ENCODE data around the gene PPP2CA. TPM values are rescaled to one million over a fixed set of nuclear protein-coding genes. Genes with fewer than 3 reads are reported as not detected.

Gene PPP2CA
- total and polyA plus RNA-seq, 2 of the 4 experiments (the other 2 are of a cell fraction): 70.6 to 73.6 TPM

DNA sequence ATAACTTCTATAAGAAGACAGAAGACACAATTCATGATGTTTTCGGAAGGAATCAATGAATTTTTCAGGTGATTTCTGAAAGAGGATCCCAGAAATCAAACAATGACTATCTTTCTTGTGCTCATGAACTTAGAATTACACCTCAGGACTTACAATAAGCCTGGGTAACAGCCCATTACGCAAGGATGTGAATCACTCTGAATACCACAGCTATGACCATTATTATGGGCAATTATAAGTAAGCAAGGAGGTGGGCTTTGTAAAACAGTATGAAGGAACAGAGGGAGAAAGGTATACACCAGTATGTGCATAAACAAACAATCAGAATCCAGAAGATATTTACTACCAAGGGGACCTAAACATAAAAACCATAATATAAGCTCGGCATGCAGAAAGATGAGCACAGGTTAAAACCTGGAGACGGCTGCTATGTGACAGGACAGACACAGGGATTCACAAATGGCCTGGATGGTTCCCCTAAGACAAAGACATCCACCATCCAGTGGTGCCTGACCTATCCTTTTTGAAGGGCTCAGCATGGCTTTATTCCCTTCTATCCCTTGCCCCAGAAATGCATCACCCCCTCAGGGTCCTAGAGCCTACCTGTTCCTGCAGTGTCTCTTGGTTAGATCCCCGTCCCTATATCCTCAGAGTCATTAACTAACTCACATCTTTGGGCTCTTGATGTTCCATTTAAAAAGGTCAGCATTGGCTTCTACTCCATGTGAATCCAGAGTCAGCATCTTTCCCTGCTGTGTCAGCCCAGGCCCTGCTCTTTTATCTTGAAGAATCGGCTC is 21.8 kb upstream of the PPP2CA start:
- H3K4ac ChIP-seq (ENCODE audit: low read depth, low read length): peak overlapping the region; percentile 58
- ChIA-PET POLR2A (ENCODE audit: unreplicated experiment) (no interaction called here), CTCF (interaction anchor here (0.8 to 1.1 kb wide), 2 partner anchors 21 to 42 kb away, joined by 3 read pairs; partner anchors contain the start of gene PPP2CA)
- 79% methylated on average over 2 of the region's 6 CpGs; no CpG with 5 or more reads in 1 of the 2 experiments for WGBS, 2 experiments (ENCODE audit: extremely low coverage in 2 of 2, insufficient read length in 1 of 2)
- peaks cover 27% of the 10 kb centered on the region for H3K9me1 ChIP-seq (ENCODE audit: insufficient read depth, low read length)
- peak overlapping the region; percentile 55; the same call in 1 of the 2 replicates for H3K18ac ChIP-seq (ENCODE audit: low read depth, low read length)
- no peak overlapping the region for H3K9ac ChIP-seq (ENCODE audit: low read depth, low read length)
- peak overlapping the region; percentile 85 for H2BK120ac ChIP-seq (ENCODE audit: low read depth, low read length)
- no peak overlapping the region for H3K4me3 ChIP-seq (ENCODE audit: insufficient read depth, low read depth, low read length)
- peak overlapping the region; percentile 9 for H2AFZ ChIP-seq (replicated peaks; ENCODE audit: low read length, poor library complexity)
- in situ Hi-C loops (cut with MboI; ENCODE audit: low sequenced_read_pairs): no loop called here
- intact Hi-C loops (cut with micrococcal nuclease): no loop called here
- H4K8ac ChIP-seq (ENCODE audit: low read depth in 2 of 2, low read length in 2 of 2): peak overlapping the region in 1 of 2 experiments; percentile 30; a peak in 2 of 4 replicates
- no peaks in the 10 kb centered on the region for H3K36me3 ChIP-seq (ENCODE audit: control insufficient read depth, insufficient read depth, low read length)
- BruUV-seq (replicated peaks): no TSS peak
- H3K4me2 ChIP-seq (ENCODE audit: low read depth, low read length): peak overlapping the region; percentile 53
- H3K14ac ChIP-seq (replicated peaks; ENCODE audit: low read depth, low read length): peak overlapping the region; percentile 22
- peaks cover 0 to 23% of the 10 kb centered on the region in 2 experiments; a peak in 2 of 4 replicates for H3K79me1 ChIP-seq (ENCODE audit: low read depth in 1 of 2, low read length in 2 of 2)
- H2AK5ac ChIP-seq (ENCODE audit: low read depth, low read length): peak overlapping the region; percentile 32
- DNase-seq: peak; percentile 96
- peak overlapping the region; percentile 6; the same call in 1 of the 2 replicates for H3K27ac ChIP-seq (ENCODE audit: insufficient read depth, low read length)
- H4K20me1 ChIP-seq (ENCODE audit: insufficient read depth, low read length): peaks cover 4% of the 10 kb centered on the region; the same call in 1 of the 2 replicates
- H3K9me3 ChIP-seq (ENCODE audit: control insufficient read depth, insufficient read depth, low read length): no peaks in the 10 kb centered on the region
- H3K4me1 ChIP-seq (ENCODE audit: control insufficient read depth, insufficient read depth, low read length): peaks cover 18% of the 10 kb centered on the region
- peak overlapping the region; percentile 36; the same call in 1 of the 2 replicates for H3K23ac ChIP-seq (ENCODE audit: low read depth, low read length)
- no peak overlapping the region for H2AK9ac ChIP-seq (replicated peaks; ENCODE audit: low read depth, low read length, poor library complexity)
- H3K56ac ChIP-seq (ENCODE audit: extremely low read depth, insufficient read depth, low read length): peak overlapping the region; percentile 10; the same call in 1 of the 2 replicates
- H3K27me3 ChIP-seq (ENCODE audit: control insufficient read depth, insufficient read depth, low read length): no peaks in the 10 kb centered on the region
- H2BK20ac ChIP-seq (ENCODE audit: low read depth, low read length): peak overlapping the region; percentile 88
- peak overlapping the region; percentile 46 for H4K91ac ChIP-seq (ENCODE audit: insufficient read depth, low read depth, low read length)
- peak; percentile 66 for ATAC-seq (ENCODE audit: low read depth)
- H2BK5ac ChIP-seq (ENCODE audit: low read depth, low read length, poor library complexity, severe bottlenecking): peak overlapping the region; percentile 77
- dilution Hi-C loops (cut with HindIII; ENCODE audit: low sequenced_read_pairs, unreplicated experiment): no loop called here
- no peak overlapping the region for H4K5ac ChIP-seq (ENCODE audit: low read depth, low read length)
- peak overlapping the region; percentile 46; the same call in 1 of the 3 replicates for H2BK15ac ChIP-seq (ENCODE audit: low read depth, low read length)
- TF ChIP-seq SMC3 (IDR thresholded peaks at IDR 0.05; ENCODE audit: low read depth, low read length) (no peak), MAFK (IDR thresholded peaks at IDR 0.05; ENCODE audit: low read depth, low read length) (no peak), CEBPB (IDR thresholded peaks at IDR 0.05; ENCODE audit: low read depth, low read length) (peak; percentile 100), RCOR1 (IDR thresholded peaks at IDR 0.05; ENCODE audit: insufficient replicate concordance, low read length) (peak; percentile 59), CHD1 (IDR thresholded peaks at IDR 0.05; ENCODE audit: low read depth, low read length) (no peak), RAD21 (IDR thresholded peaks at IDR 0.05; ENCODE audit: low read length) (no peak), NFE2L2 (IDR thresholded peaks at IDR 0.05; ENCODE audit: low read depth, low read length) (no peak), POLR2A (IDR thresholded peaks at IDR 0.05; ENCODE audit: low read depth, low read length) (no peak), MAZ (IDR thresholded peaks at IDR 0.05; ENCODE audit: borderline replicate concordance, low read depth, low read length) (no peak), BHLHE40 (IDR thresholded peaks at IDR 0.05; ENCODE audit: low read depth, low read length) (no peak), MXI1 (IDR thresholded peaks at IDR 0.05; ENCODE audit: borderline replicate concordance, low read depth, low read length) (no peak)
- TF ChIP-seq, protein P1, sequence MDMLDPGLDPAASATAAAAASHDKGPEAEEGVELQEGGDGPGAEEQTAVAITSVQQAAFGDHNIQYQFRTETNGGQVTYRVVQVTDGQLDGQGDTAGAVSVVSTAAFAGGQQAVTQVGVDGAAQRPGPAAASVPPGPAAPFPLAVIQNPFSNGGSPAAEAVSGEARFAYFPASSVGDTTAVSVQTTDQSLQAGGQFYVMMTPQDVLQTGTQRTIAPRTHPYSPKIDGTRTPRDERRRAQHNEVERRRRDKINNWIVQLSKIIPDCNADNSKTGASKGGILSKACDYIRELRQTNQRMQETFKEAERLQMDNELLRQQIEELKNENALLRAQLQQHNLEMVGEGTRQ (IDR thresholded peaks at IDR 0.05; ENCODE audit: low read depth, low read length): no peak
- TF ChIP-seq, protein P2, sequence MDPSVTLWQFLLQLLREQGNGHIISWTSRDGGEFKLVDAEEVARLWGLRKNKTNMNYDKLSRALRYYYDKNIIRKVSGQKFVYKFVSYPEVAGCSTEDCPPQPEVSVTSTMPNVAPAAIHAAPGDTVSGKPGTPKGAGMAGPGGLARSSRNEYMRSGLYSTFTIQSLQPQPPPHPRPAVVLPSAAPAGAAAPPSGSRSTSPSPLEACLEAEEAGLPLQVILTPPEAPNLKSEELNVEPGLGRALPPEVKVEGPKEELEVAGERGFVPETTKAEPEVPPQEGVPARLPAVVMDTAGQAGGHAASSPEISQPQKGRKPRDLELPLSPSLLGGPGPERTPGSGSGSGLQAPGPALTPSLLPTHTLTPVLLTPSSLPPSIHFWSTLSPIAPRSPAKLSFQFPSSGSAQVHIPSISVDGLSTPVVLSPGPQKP (IDR thresholded peaks at IDR 0.05; ENCODE audit: borderline replicate concordance, low read depth, low read length): no peak
- TF ChIP-seq, protein P3, sequence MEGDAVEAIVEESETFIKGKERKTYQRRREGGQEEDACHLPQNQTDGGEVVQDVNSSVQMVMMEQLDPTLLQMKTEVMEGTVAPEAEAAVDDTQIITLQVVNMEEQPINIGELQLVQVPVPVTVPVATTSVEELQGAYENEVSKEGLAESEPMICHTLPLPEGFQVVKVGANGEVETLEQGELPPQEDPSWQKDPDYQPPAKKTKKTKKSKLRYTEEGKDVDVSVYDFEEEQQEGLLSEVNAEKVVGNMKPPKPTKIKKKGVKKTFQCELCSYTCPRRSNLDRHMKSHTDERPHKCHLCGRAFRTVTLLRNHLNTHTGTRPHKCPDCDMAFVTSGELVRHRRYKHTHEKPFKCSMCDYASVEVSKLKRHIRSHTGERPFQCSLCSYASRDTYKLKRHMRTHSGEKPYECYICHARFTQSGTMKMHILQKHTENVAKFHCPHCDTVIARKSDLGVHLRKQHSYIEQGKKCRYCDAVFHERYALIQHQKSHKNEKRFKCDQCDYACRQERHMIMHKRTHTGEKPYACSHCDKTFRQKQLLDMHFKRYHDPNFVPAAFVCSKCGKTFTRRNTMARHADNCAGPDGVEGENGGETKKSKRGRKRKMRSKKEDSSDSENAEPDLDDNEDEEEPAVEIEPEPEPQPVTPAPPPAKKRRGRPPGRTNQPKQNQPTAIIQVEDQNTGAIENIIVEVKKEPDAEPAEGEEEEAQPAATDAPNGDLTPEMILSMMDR (conservative IDR thresholded peaks at IDR 0.05; ENCODE audit: low read depth, low read length): no peak

Data from IMR-90 (cell line).